ENCODE results near the gene FGD2. TPM values are rescaled to one million over a fixed set of nuclear protein-coding genes. Genes with fewer than 3 reads are reported as not detected.

Gene FGD2
- total and polyA plus RNA-seq, 5 donors, result 5.1 to 14.0 (median 9.7) TPM

DNA sequence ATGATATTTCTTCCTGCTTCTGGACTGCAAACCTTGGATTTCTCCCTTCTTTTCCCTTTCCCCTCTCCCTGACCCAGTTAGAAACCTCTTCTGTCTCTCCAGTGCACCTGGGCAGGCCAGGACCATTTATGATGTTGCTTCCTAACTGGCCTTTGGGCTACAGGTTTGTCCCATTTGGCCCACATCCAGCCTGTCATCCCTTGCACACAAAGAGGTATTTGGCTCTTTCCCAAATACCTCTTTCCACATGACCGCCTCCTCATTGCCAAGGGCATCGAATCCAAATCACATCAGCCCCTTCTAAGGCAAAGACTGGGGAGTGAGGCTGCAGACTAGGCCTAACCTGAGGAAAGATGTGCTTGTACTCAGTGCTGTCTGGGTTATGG, 13.6 kb downstream of the FGD2 start:
- DNase-seq, result peak in 1 of 3 donors; percentile 6
- WGBS, result 53% methylated on average over 2 of the region's 2 CpGs
- Histone ChIP-seq H3K27me3 (ENCODE audit: control insufficient read depth, insufficient read depth) (no peaks in the 10 kb centered on the region), H3K27ac (ENCODE audit: low read length) (no peak overlapping the region), H3K4me3 (ENCODE audit: low read length) (no peak overlapping the region), H3K4me1 (ENCODE audit: control insufficient read depth, insufficient read depth, low read length) (peaks cover 3% of the 10 kb centered on the region), H3K9me3 (ENCODE audit: control insufficient read depth, low read length) (no peaks in the 10 kb centered on the region)
- ATAC-seq, result no peak
- intact Hi-C loops (cut with DNase I), result loop anchor here (5.0 to 10.0 kb wide), 2 partner anchors 193 to 254 kb away; no protein-coding TSS in a partner anchor

DNA sequence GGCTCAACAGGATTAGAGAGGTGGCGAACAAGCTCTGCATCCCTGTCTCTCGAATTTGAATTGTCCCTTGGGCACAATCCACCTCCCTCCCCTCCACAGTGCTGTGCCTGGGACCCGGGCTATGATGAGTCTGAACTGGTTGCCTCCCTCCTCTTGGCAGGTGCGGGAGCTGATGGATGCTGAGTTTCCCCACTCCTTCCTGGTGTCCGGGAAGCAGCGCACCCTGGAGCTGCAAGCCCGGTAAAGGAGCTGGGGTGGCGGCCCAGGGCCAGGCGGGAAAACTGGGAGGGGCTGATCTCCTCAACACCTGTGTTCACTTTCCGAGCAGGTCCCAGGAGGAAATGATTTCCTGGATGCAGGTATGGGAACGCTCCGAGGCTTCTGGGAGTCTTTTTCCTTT, 14.9 kb downstream of the FGD2 start:
- H3K27ac ChIP-seq (ENCODE audit: low read length), result no peak overlapping the region
- intact Hi-C loops (cut with DNase I), result loop anchor here in 2 of 4 donors (10.0 kb wide), 1 partner anchor 154 kb away; the partner anchor contains the start of gene PIM1 (in 2 of the 2)
- DNase-seq, result peak in 1 of 3 donors; percentile 27
- no peak overlapping the region for H3K4me3 ChIP-seq (ENCODE audit: low read length)
- no peaks in the 10 kb centered on the region for H3K9me3 ChIP-seq (ENCODE audit: control insufficient read depth, low read length)
- H3K27me3 ChIP-seq (ENCODE audit: control insufficient read depth, insufficient read depth), result no peaks in the 10 kb centered on the region
- 65% methylated on average over 12 of the region's 12 CpGs for WGBS
- peaks cover 3% of the 10 kb centered on the region for H3K4me1 ChIP-seq (ENCODE audit: control insufficient read depth, insufficient read depth, low read length)
- no peak for ATAC-seq

DNA sequence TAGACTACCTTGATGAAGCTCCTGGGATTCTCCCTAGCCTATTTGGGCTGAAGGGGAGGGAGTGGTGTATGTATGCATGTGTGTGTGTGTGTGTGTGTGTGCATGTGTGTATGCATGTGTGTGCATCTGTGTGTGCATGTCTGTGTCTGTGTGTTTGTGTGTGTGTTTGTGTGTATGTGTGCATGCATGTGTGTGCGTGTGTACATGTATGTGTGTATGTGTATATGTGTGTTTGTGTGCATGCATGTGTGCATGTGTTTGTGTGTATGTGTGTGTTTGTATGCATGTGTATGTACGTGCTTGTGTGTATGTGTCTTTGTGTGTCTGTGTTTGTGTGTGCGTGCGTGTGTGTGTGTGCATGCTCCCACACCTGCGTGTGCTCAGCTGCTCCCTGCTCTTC, 15.4 kb downstream of the FGD2 start:
- ATAC-seq (no peak), DNase-seq (no peak)
- Histone ChIP-seq H3K9me3 (ENCODE audit: control insufficient read depth, low read length) (no peaks in the 10 kb centered on the region), H3K27me3 (ENCODE audit: control insufficient read depth, insufficient read depth) (no peaks in the 10 kb centered on the region), H3K4me3 (ENCODE audit: low read length) (no peak overlapping the region), H3K27ac (ENCODE audit: low read length) (no peak overlapping the region), H3K4me1 (ENCODE audit: control insufficient read depth, insufficient read depth, low read length) (peaks cover 3% of the 10 kb centered on the region)
- 95% methylated on average over 5 of the region's 5 CpGs for WGBS
- intact Hi-C loops (cut with DNase I), result loop anchor here in 2 of 4 donors (10.0 kb wide), 1 partner anchor 154 kb away; the partner anchor contains the start of gene PIM1 (in 2 of the 2)

DNA sequence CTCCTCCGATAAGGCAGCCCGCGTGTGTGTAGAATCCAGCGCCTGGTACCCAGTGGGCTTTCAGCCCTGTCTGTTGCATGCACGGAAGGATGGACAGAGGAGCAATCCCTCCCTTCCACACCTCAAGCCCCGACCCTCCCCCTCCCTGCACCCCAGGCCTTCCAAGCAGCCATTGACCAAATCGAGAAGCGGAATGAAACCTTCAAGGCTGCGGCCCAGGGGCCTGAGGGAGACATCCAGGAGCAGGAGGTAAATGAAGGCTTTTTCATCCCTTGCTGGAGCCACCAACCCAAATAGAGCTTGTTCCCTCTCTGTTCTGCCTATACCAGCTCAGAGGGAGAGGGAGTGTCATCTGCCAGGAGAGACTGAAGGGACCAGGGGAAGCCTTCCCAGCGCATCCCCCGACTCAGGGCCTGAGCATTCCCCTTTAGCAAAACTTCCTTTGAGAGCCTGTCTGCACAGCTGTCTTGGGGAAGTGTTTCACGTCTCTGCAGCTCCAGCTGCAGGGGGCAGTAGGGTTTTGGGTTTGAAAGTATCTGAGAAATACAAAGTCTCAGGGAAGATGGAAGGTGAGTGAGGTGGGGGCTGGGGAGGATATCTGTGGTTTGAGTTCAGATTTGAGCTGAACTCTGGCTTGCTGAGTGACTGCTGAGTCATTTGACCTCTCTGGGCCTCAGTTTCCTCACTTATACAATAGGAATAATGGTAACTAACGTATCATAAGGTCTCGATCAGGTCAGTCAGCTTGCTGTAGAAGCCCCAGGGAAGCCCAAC, 16.1 kb downstream of the FGD2 start:
- intact Hi-C loops (cut with DNase I), result loop anchor here in 2 of 4 donors (10.0 kb wide), 1 partner anchor 153 kb away; the partner anchor contains the start of gene PIM1 (in 2 of the 2)
- Histone ChIP-seq H3K9me3 (ENCODE audit: control insufficient read depth, low read length) (no peaks in the 10 kb centered on the region), H3K4me3 (ENCODE audit: low read length) (no peak overlapping the region), H3K27me3 (ENCODE audit: control insufficient read depth, insufficient read depth) (no peaks in the 10 kb centered on the region), H3K27ac (ENCODE audit: low read length) (no peak overlapping the region), H3K4me1 (ENCODE audit: control insufficient read depth, insufficient read depth, low read length) (peaks cover 3% of the 10 kb centered on the region)
- DNase-seq (peak in 1 of 3 donors; percentile 28), ATAC-seq (no peak)
- WGBS, result 83% methylated on average over 14 of the region's 14 CpGs

DNA sequence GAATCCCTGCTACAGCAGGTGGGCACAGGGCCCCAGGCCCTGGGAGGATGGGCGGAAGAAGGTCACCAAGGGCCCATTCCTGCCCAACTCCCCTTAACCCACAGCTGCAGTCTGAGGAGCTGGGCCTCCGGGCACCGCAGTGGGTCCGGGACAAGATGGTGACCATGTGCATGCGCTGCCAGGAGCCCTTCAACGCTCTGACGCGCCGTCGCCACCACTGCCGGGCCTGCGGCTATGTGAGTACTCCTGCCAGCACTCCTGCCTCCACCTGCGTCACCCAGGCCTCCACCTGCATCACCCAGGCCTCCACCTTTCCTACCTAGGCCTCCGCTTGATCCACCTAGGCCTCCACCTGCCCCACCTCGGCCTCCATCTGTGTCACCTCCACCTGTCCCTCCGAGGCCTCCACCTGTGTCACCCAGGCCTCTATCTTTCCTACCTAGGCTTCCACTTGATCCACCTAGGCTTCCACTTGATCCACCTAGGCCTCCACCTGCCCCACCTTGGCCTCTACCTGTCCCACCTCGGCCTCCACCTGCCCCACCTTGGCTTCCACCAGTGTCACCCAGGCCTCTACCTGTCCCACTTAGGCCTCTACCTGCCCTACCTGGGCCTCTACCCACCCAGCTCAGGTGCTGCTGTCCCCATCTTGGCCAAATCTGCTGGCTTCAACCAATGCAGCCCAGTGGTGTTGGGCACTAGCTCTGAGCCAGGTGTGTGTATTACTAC, 16.8 kb downstream of the FGD2 start:
- Histone ChIP-seq H3K27ac (ENCODE audit: low read length) (no peak overlapping the region), H3K4me1 (ENCODE audit: control insufficient read depth, insufficient read depth, low read length) (peaks cover 3% of the 10 kb centered on the region), H3K9me3 (ENCODE audit: control insufficient read depth, low read length) (no peaks in the 10 kb centered on the region), H3K4me3 (ENCODE audit: low read length) (no peak overlapping the region), H3K27me3 (ENCODE audit: control insufficient read depth, insufficient read depth) (no peaks in the 10 kb centered on the region)
- DNase-seq (peak in 1 of 3 donors; percentile 50), ATAC-seq (no peak)
- intact Hi-C loops (cut with DNase I), result loop anchor here in 2 of 4 donors (10.0 kb wide), 1 partner anchor 153 kb away; the partner anchor contains the start of gene PIM1 (in 2 of the 2)
- 94% methylated on average over 17 of the region's 17 CpGs for WGBS

DNA sequence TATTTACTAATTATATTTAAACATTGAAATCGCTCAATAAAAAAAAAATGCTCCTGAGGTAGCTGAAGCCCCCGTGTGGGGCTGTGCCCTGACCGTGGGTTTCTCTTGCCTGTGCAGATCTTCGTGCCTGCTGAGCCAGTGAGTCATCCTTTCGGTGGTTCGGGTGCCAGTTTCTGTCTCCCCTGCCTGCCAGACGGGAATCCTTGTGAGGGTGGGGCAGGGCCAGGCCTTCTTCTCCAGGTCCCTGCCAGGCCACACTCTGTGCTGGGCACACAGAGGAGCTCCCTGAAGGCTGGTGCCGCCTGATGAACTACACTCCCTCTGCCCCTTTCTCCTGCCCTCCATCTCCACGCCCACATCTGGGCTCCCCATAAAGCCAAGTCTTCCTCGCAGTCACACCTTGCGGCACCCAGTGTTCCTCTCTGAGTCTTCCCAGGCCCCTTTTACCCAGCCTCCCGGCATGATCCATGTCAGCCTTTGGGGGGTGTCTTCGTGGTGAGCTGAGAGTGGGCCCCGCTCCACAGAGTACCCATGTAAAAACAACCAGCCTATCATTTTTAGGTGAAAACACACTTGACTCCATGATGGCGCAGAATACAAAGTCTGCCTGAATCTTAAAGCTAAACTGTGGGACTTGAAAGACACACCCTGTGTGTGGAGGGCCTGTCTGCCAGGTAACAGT, 19.3 kb downstream of the FGD2 start:
- no peak overlapping the region for H3K4me3 ChIP-seq (ENCODE audit: low read length)
- ATAC-seq (no peak), DNase-seq (peak in 1 of 3 donors; percentile 47)
- no peaks in the 10 kb centered on the region for H3K27me3 ChIP-seq (ENCODE audit: control insufficient read depth, insufficient read depth)
- H3K9me3 ChIP-seq (ENCODE audit: control insufficient read depth, low read length), result no peaks in the 10 kb centered on the region
- intact Hi-C loops (cut with DNase I), result loop anchor here in 3 of 4 donors (5.0 to 10.0 kb wide), 3 partner anchors 150 to 188 kb away; partner anchors contain the start of gene PIM1 (in 2 of the 3)
- no peak overlapping the region for H3K27ac ChIP-seq (ENCODE audit: low read length)
- no peaks in the 10 kb centered on the region for H3K4me1 ChIP-seq (ENCODE audit: control insufficient read depth, insufficient read depth, low read length)
- WGBS, result 75% methylated on average over 15 of the region's 15 CpGs

DNA sequence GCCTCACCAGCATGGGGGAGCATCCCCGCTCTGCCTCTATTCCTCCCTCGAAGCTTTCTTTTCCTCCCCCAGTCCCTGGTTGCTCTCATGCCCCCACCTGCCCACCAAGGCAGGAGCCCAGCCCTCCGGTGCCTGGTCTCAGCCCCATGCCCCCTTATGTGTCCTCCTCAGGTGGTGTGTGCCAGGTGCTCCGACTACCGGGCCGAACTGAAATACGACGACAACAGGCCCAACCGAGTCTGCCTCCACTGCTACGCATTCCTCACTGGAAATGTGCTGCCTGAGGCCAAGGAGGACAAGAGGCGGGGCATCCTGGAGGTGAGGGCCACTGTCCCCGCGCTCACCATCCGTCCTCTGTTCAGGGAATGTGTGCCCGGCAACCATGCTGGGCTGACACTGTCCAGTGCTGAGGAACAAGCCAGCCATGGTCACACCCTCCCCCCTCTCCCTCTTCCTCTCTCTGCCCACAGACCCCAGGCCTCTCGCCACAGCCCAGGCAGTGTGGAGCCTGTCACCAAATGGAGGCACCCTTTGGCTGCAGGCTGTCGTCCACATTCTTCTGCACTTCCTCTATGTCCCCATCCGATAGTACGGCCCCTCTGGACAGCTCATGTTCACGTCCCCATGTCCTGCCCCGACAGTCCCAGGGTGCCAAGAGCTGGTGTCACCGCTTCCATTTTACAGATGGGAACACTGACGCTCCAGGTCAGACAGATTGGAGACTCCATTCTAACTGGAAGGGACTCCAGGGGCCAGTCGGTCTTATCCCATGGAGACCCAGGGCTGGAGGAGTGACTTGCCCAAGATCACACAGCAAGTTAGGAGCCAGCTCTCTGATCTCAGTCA, 20.4 kb downstream of the FGD2 start:
- DNase-seq, result peak in 1 of 3 donors; percentile 33
- 86% methylated on average over 24 of the region's 24 CpGs for WGBS
- Histone ChIP-seq H3K27ac (ENCODE audit: low read length) (no peak overlapping the region), H3K4me1 (ENCODE audit: control insufficient read depth, insufficient read depth, low read length) (no peaks in the 10 kb centered on the region), H3K9me3 (ENCODE audit: control insufficient read depth, low read length) (no peaks in the 10 kb centered on the region), H3K27me3 (ENCODE audit: control insufficient read depth, insufficient read depth) (no peaks in the 10 kb centered on the region), H3K4me3 (ENCODE audit: low read length) (no peak overlapping the region)
- ATAC-seq, result no peak
- intact Hi-C loops (cut with DNase I), result loop anchor here in 3 of 4 donors (5.0 to 10.0 kb wide), 3 partner anchors 149 to 186 kb away; partner anchors contain the start of gene PIM1 (in 2 of the 3)

DNA sequence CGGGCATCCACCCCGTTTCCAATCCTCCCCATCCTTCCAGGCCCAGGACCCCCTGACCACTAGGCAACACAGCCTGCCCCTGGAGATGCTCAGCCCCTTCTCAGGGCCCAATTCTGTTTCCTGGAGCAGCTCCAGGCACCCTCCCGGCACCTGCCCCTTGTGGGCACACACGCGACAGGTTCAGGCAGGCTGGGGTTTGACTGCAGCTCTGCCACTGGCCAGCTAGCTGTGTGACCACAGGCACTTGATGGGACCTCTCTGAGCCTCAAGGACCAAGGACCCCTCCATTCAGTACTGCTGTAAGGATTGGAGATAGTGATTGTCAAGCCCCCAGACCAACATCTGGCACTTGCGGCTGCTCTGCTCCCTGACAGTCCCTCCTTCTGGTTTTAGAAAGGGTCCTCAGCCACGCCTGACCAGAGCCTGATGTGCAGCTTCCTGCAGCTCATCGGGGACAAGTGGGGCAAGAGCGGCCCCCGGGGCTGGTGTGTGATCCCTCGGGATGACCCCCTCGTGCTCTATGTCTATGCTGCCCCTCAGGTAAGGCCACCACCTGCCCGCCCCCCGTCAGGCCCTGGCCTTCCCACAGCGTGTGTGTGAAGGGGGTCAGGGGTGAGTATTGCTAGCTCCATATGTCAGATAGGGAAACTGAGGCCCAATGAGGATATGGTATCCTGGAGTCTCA, 21.7 kb downstream of the FGD2 start:
- ATAC-seq (no peak), DNase-seq (peak in 1 of 3 donors; percentile 46)
- intact Hi-C loops (cut with DNase I), result loop anchor here in 3 of 4 donors (5.0 to 10.0 kb wide), 3 partner anchors 148 to 185 kb away; partner anchors contain the start of gene PIM1 (in 2 of the 3)
- no peaks in the 10 kb centered on the region for H3K4me1 ChIP-seq (ENCODE audit: control insufficient read depth, insufficient read depth, low read length)
- no peak overlapping the region for H3K4me3 ChIP-seq (ENCODE audit: low read length)
- 81% methylated on average over 15 of the region's 15 CpGs for WGBS
- H3K27me3 ChIP-seq (ENCODE audit: control insufficient read depth, insufficient read depth), result no peaks in the 10 kb centered on the region
- no peaks in the 10 kb centered on the region for H3K9me3 ChIP-seq (ENCODE audit: control insufficient read depth, low read length)
- H3K27ac ChIP-seq (ENCODE audit: low read length), result no peak overlapping the region

DNA sequence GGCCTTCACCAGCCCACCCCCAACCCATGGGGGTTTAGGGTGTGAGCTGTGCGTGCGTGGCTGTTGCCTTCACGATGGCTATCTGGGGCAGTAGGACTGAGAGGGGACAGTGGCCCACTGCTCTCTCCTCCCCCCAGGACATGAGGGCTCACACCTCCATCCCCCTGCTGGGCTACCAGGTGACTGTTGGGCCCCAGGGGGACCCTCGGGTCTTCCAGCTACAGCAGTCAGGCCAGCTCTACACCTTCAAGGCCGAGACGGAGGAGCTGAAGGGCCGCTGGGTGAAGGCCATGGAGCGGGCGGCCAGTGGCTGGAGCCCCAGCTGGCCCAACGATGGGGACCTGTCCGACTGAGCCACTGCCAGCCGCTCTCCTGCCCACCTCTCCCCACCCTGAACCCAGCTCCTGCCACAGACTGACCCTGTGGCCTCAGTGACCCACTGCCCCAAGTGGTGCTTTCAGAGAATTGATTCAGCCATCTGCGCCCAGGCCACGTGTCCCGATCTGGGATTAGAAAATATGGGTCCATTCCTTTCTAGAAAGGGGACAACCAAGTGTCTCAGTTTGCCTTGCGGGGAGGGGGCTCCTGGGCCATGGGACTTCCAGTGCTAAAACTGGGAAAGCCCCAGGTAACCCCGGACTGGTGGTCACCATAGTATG, 22.5 kb downstream of the FGD2 start:
- DNase-seq (peak in 1 of 3 donors; percentile 48), ATAC-seq (no peak)
- H3K27me3 ChIP-seq (ENCODE audit: control insufficient read depth, insufficient read depth), result no peaks in the 10 kb centered on the region
- no peaks in the 10 kb centered on the region for H3K4me1 ChIP-seq (ENCODE audit: control insufficient read depth, insufficient read depth, low read length)
- H3K4me3 ChIP-seq (ENCODE audit: low read length), result no peak overlapping the region
- WGBS, result 95% methylated on average over 17 of the region's 17 CpGs
- no peaks in the 10 kb centered on the region for H3K9me3 ChIP-seq (ENCODE audit: control insufficient read depth, low read length)
- no peak overlapping the region for H3K27ac ChIP-seq (ENCODE audit: low read length)
- intact Hi-C loops (cut with DNase I), result loop anchor here (2.0 to 10.0 kb wide), 4 partner anchors 147 to 184 kb away; partner anchors contain the start of gene PIM1 (in 2 of the 4)

All from right cardiac atrium (tissue), 5 donors.